HFF-Myc (cell line): ENCODE measurements around the gene SLC25A13.

Experiments used
- DNase-seq: peaks from one replicate; pipeline ENCODE4 v3.0.0-alpha.2; 2011; ENCODE audit warnings: low read depth; ENCODE audit errors: extremely low read depth
- H3K4me3 ChIP-seq: replicated peaks from 2 replicates; pipeline ENCODE4 v1.5.1; 2011; ENCODE audit warnings: low read depth, mild to moderate bottlenecking, control low read depth, low read length
- CTCF ChIP-seq: IDR thresholded peaks from 2 replicates; pipeline ENCODE4 v1.5.1; 2012; ENCODE audit warnings: mild to moderate bottlenecking, low read depth, low read length, control low read depth; ENCODE audit errors: missing control alignments

The SLC25A13 gene

GRCh38 chr7:96202102-96202501 lies 119.8 kb downstream of the SLC25A13 start:
- TF ChIP-seq CTCF, result no peak
- H3K4me3 ChIP-seq, result no peak overlapping the region
- DNase-seq, result no peak

- H3K4me3 ChIP-seq, result no peak overlapping the region
- DNase-seq, result no peak
- TF ChIP-seq CTCF, result no peak
Measured at GRCh38 chr7:96200740-96201139, 121.2 kb downstream of the SLC25A13 start.

GRCh38 chr7:96199421-96199820 lies 122.5 kb downstream of the SLC25A13 start:
- DNase-seq, result no peak
- no peak overlapping the region for H3K4me3 ChIP-seq
- no peak for TF ChIP-seq CTCF

GRCh38 chr7:96198047-96198636 lies 123.8 kb downstream of the SLC25A13 start:
- TF ChIP-seq CTCF, result no peak
- DNase-seq, result no peak
- H3K4me3 ChIP-seq, result no peak overlapping the region

- DNase-seq, result no peak
- no peak overlapping the region for H3K4me3 ChIP-seq
- TF ChIP-seq CTCF, result no peak
Measured at GRCh38 chr7:96196676-96197075, 125.2 kb downstream of the SLC25A13 start.

- no peak overlapping the region for H3K4me3 ChIP-seq
- DNase-seq, result no peak
- TF ChIP-seq CTCF, result no peak
Measured at GRCh38 chr7:96189129-96189820, 132.6 kb downstream of the SLC25A13 start.
